ENCODE data around the gene CDNF.
"Not testable (repeated sequence)": the region's sequence is repeated elsewhere in the genome, so short reads cannot be mapped to it uniquely, and the experiment has no call there.

CDNF gene
- 1.1 to 1.7 reads per million in 2 donors for total RNA-seq

- DNase-seq, result peak; percentile 99
Measured at GRCh38 chr10:14837757-14838581, at the start of gene CDNF, which contains the start of the genes HSPA14 and MSANTD7. Gene CDNF (minus strand): TSS chr10:14838037. CDS start chr10:14837946, 91 bp downstream. Gene HSPA14 (plus strand): TSS chr10:14838306. CDS start chr10:14838403, 97 bp downstream. Gene MSANTD7 (plus strand): TSS chr10:14838306. CDS start chr10:14842285, 3,979 bp downstream.

GRCh38 chr10:14884082-14884481 is 46.2 kb upstream of the CDNF start:
- DNase-seq, result no peak

DNA sequence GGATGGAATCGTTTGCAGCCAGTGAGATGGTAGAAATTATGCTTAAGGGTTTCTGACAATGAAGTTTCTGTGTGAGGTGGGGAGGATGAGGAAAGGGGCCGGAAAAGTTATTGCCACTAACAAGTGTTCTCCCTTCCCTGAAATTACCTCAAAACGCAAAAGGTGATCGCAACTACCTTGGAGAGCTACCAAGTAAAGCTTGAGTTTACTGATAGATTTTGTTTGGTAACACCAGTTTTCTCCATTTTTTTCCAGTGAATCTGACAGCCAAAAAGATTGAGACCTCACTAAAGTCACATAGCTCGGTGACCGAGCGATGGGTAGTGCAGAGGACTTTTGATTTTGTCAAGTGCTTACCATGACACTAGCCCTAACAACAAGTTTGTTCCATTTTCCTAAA is 42.4 kb upstream of the CDNF start:
- no peak for DNase-seq

- DNase-seq, result no peak
Measured at GRCh38 chr10:14879928-14880193, 42.0 kb upstream of the CDNF start.

- peak; percentile 29 for DNase-seq
Measured at GRCh38 chr10:14879124-14879927, 41.5 kb upstream of the CDNF start.

DNA sequence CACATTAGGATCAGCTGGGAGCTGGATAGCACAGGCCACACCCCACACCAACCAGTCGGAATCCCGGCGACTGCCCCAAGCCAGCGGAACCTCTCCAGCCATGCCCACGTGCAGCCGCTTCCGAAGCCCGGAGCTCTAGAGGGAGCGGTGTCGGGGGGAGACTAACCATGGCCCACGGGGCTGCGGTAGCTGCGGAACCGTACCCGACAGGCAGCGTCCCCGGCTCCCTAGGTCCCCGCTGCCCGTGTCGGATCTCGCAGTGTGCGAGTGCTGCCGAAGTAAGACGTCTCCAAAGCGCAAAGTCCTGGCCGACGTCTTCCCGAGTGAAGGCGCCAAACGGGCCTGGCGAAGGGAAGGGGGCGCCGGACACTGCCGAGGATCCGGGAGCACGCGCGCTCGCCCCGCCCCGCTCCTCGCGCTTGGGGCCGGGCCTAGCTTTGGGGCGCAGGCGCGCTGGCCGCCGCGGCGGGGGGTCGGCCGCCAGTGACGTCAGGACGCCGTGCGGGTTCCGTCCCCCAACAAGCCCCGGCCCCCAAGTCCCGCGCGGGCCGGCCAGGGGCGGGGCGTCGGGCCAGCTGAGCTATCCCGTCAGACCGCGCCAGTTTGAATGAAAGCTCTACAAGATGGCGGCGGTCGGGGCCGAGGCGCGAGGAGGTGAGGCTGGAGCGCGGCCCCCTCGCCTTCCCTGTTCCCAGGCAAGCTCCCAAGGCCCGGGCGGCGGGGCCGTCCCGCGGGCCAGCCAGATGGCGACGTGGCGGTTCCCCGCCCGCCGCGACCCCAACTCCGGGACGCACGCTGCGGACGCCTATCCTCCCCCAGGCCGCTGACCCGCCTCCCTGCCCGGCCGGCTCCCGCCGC is 40.7 kb upstream of the CDNF start, which contains the start of gene SUV39H2:
Gene SUV39H2, plus strand, starts transcription at position 601 of the 858 bp plus-strand sequence. Its CDS starts 23 bp downstream, at position 624.
- DNase-seq, result peak; percentile 85

DNA sequence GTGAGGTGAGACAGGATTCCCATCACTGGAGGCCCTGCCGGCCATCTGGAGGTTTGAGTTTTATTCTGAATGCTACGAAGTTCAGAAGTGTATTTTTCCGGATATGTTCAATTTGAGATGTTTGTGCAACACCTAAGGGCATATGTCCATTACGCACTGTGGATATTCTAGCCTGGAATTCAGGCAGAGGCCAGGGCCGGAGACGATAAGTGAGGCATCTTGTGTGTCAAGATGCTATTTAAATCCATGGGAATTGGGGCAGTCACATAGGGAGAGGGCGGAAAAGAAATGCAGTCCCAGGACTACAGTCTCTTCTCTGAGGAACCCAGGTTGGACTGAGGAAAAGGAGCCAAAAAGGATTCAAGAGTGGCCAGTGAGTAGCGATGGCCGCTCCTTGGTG is 38.9 kb upstream of the CDNF start:
- DNase-seq, result no peak

DNA sequence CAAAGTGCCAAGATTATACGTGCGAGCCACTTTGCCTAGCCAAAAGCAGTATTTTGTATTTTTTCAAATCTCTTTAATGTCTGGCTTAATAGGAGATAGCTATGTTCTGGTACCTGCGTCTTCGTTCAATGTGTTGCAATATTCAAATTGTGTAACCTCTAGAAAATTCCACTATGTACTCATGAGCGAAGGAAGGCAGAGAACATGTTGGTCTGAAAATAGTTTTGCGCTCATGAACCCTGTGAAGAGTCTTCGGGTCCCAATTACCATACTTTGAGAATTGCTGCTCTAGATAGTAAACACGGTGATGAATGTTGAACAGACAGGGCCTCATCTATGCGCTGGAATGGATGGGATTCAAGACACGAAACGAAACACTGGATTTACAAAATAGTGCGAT is 38.1 kb upstream of the CDNF start:
- no peak for DNase-seq

- DNase-seq, result no peak
Measured at GRCh38 chr10:14873090-14873760, 35.4 kb upstream of the CDNF start.

DNA sequence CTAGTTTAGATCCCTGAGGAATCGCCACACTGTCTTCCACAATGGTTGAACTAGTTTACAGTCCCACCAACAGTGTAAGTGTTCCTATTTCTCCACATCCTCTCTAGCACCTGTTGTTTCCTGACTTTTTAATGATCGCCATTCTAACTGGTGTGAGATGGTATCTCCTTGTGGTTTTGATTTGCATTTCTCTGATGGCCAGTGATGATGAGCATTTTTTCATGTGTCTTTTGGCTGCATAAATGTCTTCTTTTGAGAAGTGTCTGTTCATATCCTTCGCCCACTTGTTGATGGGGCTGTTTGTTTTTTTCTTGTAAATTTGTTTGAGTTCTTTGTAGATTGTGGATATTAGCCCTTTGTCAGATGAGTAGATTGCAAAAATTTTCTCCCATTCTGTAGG is 27.0 kb upstream of the CDNF start:
- DNase-seq, result not testable (repeated sequence)

GRCh38 chr10:14864466-14864865 is 26.6 kb upstream of the CDNF start:
- DNase-seq, result not testable (repeated sequence)

DNA sequence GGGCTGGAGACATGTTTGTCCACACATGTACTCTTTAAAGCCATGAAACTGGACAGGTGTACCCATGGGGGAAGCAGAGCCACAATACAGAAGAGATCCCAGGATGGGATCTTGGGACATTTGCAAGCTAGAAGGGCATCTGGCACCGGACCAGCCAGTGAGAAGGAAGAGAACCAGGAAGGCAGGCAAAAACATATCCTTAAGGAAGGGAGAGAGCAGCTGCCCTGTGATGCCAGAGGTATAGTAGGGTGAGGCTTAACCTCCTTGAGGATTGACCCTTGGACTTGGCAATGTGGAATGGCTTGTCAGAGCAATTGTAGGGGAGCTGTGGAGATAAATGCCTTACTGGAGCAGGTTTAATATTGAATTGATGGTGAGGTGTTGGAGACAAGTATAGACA is 23.0 kb upstream of the CDNF start:
- DNase-seq, result no peak

DNA sequence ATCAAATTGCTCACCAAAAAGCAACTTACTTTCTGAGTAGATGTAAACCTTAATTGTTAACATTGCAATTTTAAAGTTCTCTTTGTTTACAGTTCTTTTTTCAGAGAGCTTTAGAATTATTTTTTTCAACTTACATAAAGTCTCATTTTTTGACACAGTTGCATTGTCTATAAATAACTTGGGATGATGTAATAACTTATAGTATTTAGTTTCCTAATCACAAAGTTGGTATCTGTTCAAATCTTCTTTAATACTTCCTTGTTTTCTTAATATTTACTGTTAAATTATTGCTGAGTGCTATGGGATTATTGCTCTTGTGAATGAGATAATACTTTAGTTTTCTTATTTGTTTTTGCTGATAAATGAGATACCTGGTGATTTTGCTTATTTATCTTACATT is 21.9 kb upstream of the CDNF start:
- DNase-seq, result no peak

DNA sequence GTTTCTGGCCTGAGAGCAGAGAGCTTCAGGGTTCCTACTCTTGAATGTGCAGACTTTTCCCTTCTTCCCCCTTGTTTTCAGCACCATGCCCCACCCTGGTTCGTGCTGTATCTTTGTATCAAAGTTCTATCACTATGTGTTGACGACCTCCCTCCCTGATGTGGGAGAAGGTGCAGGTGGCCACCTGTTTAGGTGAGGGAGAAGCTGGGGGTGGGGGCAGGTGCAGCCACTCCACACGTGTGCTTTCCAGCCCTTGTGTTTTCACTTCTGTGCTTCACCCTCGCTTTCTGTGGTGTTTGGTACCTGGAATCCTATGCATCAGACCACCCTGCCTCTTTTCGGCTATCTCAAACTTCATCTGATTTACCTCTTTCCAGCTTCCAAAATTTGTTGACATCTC is 21.2 kb upstream of the CDNF start:
- DNase-seq, result no peak

DNA sequence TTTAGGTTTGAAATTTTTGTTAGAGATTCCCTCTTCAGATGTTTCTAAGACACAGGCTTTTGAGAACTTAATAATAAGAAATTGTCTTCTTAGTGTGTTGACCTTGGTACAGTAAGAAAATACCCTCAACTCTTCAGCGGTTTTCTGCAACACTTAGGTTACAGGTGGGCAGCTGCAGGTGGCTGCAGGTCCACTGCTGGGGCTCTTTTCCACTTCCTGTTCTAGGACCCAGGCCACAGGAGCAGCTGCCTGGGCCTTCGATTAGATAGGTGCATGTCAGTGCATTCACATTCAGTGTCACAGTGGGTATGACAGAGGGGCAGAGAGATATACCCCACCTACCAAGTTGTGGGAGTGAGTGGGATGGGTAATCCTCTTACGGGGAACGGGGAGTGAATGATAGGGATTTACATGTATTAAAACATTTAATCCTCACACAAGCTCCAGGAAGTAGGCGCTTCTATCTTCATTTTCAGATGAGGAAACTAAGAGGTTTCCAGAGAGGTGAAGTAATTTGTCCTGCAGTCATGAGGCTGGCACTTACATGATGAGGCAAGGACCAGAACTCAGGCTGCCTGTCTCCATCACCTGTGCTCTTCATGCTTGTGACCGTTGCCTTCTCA is 20.6 kb upstream of the CDNF start:
- no peak for DNase-seq

DNA sequence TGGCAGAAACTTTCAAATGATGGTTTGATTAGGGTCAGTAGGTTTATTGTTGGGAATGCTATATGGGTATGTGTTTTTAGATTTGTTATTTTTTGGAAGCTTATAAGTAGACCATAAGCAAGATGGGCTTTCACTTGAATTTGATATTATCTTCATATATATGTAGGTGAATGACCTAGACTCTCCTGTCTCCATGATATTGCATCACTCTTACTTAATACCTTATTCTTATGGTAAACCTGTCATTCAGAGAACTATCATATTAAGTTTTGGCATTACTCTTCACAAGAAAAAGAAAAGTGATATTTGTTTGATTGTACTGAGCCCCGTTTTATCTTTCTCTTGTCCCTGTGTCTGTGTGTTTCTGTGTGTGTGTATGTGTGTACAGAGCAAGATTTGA is 17.6 kb upstream of the CDNF start:
- no peak for DNase-seq

- DNase-seq, result no peak
Measured at GRCh38 chr10:14852236-14852635, 14.4 kb upstream of the CDNF start.

- no peak for DNase-seq
Measured at GRCh38 chr10:14844948-14845347, 7.1 kb upstream of the CDNF start.

GRCh38 chr10:14843327-14843988 is 5.6 kb upstream of the CDNF start:
- DNase-seq, result no peak

DNA sequence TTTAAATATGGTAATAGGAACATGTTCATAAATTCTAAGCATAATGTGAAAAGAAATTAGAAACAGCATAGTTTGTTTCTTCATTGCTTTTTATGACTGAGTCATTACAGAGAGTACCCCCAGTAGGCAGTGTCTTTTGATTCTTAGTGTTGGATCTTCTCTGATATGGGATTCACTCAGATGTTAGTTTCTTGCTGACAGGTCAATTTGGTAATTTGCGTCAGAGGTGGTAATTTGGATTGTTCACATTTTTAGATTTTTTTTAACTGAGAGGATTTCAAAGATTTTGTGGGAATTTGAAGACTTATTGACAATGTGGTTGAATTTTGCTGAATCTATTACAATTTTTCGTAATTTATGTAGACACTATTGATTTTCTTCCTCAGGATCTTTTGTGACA is 2.3 kb upstream of the CDNF start:
- DNase-seq, result no peak

DNA sequence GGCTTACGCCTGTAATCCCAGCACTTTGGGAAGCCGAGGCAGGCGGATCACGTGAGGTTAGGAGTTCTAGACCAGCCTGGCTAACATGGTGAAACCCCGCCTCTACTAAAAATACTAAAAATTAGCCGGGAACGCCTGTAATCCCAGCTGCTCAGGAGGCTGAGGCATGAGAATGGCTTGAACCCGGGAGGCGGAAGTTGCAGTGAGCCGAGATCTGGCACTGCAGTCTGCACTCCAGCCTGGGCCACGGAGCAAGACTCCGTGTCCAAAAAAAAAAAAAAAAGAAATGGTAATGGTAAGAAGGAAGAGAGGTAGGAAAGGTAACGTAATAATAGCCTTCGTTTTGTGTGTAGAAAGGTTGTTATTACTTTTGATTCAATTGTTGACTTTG is 1.5 kb upstream of the CDNF start:
- DNase-seq, result no peak
